Thyroid gland (tissue), 4 donors: ENCODE measurements around the gene PC.

Source experiments
- POLR2A ChIP-seq, 2 donors: fragments of 450-650 bp; IDR thresholded peaks; one replicate each; pipeline ENCODE4 v1.6.1; 2017; ENCODE audit warnings: antibody characterized with exemption in 2 of 2, mild to moderate bottlenecking in 2 of 2, moderate library complexity in 1 of 2
- TF ChIP-seq, protein P1 (sequence below), 6 experiments: fragments of 200-600 bp in 3 of 6; fragments of 450-650 bp in 3 of 6; sonication (generic) in 3 of 6; IDR thresholded peaks; one replicate each; pipeline ENCODE4 v1.5.1; 2016 to 2019; ENCODE audit warnings: antibody characterized with exemption in 6 of 6, mild to moderate bottlenecking in 2 of 6, inconsistent platforms in 1 of 6, moderate library complexity in 1 of 6

DNA sequence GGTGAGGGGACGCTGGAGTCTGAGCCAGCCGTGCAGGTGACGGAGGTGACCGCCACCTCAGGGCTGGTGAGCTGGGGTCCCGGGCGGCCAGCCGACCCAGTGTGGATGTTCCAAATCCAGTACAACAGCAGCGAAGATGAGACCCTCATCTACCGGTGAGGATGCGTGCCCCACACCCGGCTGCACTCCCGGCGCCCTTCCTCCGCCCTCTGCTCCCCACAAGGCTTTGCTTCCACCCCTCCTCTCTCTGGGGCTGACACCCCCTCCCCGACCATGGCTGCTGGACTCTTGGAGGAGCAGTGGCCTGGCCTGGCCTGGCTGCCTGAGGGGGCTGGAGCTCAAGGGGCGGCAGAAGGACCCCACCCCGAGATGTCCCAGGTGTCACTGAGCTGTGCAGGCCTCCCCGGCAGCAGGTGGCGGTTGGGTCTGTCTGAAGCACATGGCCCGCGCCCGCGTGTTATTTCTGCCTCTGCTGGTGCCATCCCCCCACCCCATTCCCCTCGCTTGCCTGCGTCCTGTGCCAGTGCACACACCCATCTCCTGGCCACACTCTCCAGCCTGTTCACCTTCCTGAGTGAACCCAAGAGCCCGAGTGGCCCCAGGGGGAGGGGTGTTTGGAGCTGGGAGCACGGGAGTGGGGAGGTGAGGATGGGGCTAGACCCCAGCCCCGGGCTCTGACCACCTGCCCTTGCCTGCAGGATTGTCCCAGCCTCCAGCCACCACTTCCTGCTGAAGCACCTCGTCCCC is 99.1 kb downstream of the PC start:
- TF ChIP-seq POLR2A (IDR thresholded peaks at IDR 0.05) = no peak
- TF ChIP-seq, protein P1, sequence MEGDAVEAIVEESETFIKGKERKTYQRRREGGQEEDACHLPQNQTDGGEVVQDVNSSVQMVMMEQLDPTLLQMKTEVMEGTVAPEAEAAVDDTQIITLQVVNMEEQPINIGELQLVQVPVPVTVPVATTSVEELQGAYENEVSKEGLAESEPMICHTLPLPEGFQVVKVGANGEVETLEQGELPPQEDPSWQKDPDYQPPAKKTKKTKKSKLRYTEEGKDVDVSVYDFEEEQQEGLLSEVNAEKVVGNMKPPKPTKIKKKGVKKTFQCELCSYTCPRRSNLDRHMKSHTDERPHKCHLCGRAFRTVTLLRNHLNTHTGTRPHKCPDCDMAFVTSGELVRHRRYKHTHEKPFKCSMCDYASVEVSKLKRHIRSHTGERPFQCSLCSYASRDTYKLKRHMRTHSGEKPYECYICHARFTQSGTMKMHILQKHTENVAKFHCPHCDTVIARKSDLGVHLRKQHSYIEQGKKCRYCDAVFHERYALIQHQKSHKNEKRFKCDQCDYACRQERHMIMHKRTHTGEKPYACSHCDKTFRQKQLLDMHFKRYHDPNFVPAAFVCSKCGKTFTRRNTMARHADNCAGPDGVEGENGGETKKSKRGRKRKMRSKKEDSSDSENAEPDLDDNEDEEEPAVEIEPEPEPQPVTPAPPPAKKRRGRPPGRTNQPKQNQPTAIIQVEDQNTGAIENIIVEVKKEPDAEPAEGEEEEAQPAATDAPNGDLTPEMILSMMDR (IDR thresholded peaks at IDR 0.05) = no peak
